K562 (cell line): ENCODE measurements around the gene RUVBL1.

ENCODE experiments used
- CEBPB ChIP-seq: fragments of 450-650 bp; IDR thresholded peaks from 2 replicates; pipeline ENCODE4 v1.6.1; 2016; ENCODE audit warnings: missing genetic modification characterization, missing compliant biosample characterization
- TAF15 ChIP-seq: fragments of 200-400 bp; formaldehyde crosslinking; IDR thresholded peaks from 2 replicates; pipeline ENCODE4 v1.6.1; 2017; ENCODE audit warnings: mild to moderate bottlenecking, low read depth, low read length, moderate library complexity
- TSC22D4 ChIP-seq: fragments of 450-650 bp; IDR thresholded peaks from 2 replicates; pipeline ENCODE4 v1.6.1; 2016; ENCODE audit warnings: missing genetic modification characterization, missing biosample characterization, control low read depth
- TF ChIP-seq, protein P1 (sequence below): sonication (generic); formaldehyde crosslinking; IDR thresholded peaks from 2 replicates; pipeline ENCODE4 v1.8.0; 2022; ENCODE audit warnings: missing genetic modification reagents, mild to moderate bottlenecking, moderate library complexity, borderline replicate concordance
- TF ChIP-seq, protein P2 (sequence below): fragments of 450-650 bp; IDR thresholded peaks from 2 replicates; pipeline ENCODE4 v1.7.1; 2018; ENCODE audit warnings: mild to moderate bottlenecking, low read depth; ENCODE audit not compliant: partially characterized antibody
- TF ChIP-seq, protein P3 (sequence below): IDR thresholded peaks from 2 replicates; pipeline ENCODE4 v1.6.1; 2016; ENCODE audit warnings: missing genetic modification characterization, missing compliant biosample characterization
- TF ChIP-seq, protein P4 (sequence below), 3 experiments: IDR thresholded peaks in 2 of 3; conservative IDR thresholded peaks in 1 of 3; 2 replicates each; pipeline ENCODE4 v1.5.1; 2011 to 2012; ENCODE audit warnings: low read length in 3 of 3, mild to moderate bottlenecking in 3 of 3, control low read depth in 2 of 3, improper control_type of control experiment in 1 of 3, inconsistent platforms in 1 of 3, low read depth in 1 of 3, mixed read lengths in 1 of 3, moderate library complexity in 1 of 3; ENCODE audit not compliant: insufficient read depth in 2 of 3

DNA sequence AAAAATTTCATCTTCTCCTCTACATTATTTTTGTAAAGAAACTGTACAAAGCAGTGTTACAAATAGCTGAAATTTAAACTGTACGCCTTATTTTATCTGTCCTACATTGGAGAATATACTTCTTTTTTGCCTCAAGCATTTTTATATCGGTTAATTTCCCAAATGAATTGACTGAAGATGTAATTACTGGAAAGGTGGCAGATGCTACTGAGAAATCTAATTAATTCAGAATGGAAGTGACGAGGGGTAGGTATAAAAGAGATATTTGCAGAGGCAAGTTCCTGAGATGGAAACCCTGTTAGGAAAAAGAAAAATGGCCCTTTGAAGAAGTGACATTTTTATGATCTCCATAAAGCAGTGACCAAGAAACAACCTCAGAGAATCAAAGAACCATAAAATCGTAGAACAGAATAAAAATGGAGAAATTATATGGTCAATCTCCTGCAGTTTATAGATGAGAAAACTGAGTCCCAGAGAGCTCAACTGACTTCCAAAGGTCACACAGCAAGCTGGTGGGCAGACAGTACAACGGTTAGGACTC lies 20.4 kb downstream of the RUVBL1 start:
- TF ChIP-seq, protein P1, sequence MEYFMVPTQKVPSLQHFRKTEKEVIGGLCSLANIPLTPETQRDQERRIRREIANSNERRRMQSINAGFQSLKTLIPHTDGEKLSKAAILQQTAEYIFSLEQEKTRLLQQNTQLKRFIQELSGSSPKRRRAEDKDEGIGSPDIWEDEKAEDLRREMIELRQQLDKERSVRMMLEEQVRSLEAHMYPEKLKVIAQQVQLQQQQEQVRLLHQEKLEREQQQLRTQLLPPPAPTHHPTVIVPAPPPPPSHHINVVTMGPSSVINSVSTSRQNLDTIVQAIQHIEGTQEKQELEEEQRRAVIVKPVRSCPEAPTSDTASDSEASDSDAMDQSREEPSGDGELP (CRISPR knock-in tag) = no peak
- TF ChIP-seq TSC22D4 (tag) (no peak), CEBPB (tag) (no peak), TAF15 (no peak)
- TF ChIP-seq, protein P2, sequence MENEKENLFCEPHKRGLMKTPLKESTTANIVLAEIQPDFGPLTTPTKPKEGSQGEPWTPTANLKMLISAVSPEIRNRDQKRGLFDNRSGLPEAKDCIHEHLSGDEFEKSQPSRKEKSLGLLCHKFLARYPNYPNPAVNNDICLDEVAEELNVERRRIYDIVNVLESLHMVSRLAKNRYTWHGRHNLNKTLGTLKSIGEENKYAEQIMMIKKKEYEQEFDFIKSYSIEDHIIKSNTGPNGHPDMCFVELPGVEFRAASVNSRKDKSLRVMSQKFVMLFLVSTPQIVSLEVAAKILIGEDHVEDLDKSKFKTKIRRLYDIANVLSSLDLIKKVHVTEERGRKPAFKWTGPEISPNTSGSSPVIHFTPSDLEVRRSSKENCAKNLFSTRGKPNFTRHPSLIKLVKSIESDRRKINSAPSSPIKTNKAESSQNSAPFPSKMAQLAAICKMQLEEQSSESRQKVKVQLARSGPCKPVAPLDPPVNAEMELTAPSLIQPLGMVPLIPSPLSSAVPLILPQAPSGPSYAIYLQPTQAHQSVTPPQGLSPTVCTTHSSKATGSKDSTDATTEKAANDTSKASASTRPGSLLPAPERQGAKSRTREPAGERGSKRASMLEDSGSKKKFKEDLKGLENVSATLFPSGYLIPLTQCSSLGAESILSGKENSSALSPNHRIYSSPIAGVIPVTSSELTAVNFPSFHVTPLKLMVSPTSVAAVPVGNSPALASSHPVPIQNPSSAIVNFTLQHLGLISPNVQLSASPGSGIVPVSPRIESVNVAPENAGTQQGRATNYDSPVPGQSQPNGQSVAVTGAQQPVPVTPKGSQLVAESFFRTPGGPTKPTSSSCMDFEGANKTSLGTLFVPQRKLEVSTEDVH = no peak
- TF ChIP-seq, protein P3, sequence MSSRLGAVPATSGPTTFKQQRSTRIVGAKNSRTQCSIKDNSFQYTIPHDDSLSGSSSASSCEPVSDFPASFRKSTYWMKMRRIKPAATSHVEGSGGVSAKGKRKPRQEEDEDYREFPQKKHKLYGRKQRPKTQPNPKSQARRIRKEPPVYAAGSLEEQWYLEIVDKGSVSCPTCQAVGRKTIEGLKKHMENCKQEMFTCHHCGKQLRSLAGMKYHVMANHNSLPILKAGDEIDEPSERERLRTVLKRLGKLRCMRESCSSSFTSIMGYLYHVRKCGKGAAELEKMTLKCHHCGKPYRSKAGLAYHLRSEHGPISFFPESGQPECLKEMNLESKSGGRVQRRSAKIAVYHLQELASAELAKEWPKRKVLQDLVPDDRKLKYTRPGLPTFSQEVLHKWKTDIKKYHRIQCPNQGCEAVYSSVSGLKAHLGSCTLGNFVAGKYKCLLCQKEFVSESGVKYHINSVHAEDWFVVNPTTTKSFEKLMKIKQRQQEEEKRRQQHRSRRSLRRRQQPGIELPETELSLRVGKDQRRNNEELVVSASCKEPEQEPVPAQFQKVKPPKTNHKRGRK (tag) = no peak
- TF ChIP-seq, protein P4, sequence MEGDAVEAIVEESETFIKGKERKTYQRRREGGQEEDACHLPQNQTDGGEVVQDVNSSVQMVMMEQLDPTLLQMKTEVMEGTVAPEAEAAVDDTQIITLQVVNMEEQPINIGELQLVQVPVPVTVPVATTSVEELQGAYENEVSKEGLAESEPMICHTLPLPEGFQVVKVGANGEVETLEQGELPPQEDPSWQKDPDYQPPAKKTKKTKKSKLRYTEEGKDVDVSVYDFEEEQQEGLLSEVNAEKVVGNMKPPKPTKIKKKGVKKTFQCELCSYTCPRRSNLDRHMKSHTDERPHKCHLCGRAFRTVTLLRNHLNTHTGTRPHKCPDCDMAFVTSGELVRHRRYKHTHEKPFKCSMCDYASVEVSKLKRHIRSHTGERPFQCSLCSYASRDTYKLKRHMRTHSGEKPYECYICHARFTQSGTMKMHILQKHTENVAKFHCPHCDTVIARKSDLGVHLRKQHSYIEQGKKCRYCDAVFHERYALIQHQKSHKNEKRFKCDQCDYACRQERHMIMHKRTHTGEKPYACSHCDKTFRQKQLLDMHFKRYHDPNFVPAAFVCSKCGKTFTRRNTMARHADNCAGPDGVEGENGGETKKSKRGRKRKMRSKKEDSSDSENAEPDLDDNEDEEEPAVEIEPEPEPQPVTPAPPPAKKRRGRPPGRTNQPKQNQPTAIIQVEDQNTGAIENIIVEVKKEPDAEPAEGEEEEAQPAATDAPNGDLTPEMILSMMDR (IDR thresholded peaks at IDR 0.05 in 2 of 3, conservative IDR thresholded peaks at IDR 0.05 in 1 of 3; ENCODE audit: insufficient read depth in 2 of 3, low read depth in 1 of 3, low read length in 3 of 3) = no peak
